Activated gamma-delta T cell treated with Interleukin-2 at 50 U/mL for 16 hours (primary cell): ENCODE results near the gene IGSF9B.

Source experiments
- DNase-seq: peaks from one replicate; pipeline ENCODE4 v3.0.0-alpha.2; 2020

The IGSF9B gene

DNA sequence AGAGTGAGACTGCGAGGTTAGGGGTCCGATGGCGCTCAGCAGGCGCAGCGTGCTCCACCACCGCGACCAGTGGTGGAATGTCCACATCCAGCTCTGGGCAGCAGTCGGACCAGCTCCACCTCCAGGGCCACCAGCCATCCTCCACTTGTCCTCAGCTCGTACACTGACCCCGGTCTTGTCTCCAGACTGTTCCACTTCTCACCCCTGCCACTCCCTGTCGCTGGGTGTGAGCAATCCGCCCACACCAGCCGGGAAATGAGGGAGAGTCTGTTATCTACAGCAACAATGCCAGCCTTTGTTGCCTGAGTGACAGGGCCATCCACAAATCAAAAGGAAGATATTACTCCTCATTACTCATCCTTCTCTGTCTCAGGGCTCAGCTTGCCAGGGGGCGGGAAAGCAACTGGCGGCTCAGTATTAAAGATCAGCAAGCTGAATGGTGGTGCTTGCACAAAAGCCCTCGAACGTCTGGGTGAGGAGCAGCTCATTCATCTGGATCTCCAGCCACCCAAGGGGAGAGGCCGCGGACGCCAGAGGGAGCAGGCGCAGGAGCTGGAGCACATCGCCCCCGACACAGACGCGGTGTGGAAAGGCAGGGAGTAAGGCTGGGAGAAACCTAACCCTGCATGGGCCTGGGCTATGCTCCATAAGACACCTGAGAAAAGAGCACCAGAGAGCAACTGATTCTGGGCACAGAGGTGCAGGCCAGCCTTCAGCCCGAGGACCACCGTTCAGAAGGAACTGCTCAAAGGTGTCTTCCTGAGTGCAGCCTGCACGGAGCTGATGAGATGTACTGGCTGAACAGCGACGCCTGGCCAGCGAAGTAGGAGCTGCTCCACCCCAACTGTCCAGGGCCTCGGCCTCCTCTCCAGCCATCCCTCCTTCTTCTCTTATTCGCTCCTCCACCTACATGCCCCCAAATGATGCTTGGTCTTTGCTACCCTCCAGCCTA, 21.9 kb downstream of the IGSF9B start:
- DNase-seq: no peak

DNA sequence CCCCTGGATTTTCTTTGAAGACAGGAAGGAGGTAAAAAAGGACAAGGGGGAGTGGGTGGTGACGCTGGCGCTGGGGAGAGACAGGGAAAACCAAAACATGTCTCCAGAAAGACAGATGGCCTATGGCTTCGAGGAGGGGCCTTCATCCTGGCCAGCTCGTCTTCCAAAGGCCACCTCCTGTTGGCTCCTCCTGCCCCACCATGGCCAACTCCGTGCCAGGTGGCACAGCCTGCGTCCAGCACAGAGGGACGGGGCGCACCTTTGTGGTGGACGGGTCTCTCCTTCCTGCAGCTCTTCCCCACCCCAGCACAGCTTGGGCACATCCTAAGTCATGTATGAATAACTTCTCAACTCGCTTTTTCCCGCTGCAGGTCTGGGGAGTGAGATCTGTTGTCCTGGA, 22.7 kb downstream of the IGSF9B start:
- no peak for DNase-seq

DNA sequence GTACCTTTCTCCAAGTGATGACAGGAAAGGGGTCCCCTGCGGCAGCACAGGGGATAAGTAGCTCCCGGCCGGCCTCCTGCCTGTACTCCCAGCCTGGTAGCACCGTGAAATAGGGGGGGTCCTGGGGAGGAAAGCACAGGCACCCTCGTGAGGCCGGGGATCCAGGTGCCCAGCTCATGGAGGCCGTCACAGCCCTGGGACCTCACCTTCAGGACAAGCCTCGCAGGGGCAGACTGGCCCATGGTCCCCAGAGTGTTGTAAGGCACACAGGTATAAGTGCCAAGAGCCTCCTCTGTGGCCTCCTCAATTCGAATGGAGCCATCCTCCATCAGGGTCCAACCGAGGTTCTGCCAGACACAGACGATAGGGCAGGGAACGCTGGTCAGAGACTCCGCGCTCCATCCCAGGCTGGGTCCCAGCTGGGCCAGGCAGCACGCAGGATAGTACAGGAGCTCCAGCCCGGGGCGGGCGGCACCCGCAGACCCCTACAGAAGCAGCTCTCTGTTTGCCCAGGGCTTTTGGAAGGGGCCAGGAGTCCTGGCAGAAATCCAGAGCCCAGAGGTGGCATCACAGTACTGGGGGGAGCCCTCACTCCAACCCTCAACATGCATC, 25.2 kb downstream of the IGSF9B start:
- no peak for DNase-seq

DNA sequence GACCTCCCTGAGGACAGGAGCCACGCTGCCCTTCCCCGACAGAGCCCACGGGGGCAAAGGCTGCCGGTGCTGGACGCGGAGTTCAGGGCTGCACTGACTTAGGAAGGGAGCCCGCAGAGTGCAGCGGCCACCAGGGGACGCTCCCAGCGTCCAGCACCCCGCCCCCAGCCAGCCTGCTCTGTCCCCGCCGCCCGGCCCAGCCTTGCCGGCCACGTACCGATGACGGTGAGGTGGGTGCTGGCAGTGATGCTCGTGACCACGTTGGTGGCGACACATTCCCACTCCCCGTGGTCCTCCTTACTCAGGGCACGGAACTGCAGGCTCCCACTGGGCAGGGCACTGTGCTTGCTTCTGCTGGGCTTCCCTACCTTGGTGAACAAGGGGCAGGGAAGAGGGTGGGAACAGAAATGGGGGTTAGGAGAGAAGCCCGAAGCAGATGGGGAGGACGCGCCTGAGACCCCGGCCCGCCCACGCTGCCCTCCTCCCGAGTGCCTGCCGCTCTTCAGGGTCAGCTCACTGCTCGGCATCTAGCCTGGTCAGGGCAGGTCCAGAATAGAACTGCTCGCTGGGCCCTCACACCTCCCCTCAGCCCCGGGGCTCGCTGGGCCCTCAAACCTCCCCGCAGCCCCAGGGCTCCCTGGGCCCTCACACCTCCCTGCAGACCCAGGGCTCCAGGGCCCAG, 25.9 kb downstream of the IGSF9B start:
- DNase-seq: no peak

GRCh38 chr11:133930053-133930766, 26.6 kb downstream of the IGSF9B start:
- DNase-seq: no peak

- no peak for DNase-seq
Measured at GRCh38 chr11:133929401-133930052, 27.2 kb downstream of the IGSF9B start.

GRCh38 chr11:133928628-133929059, 28.1 kb downstream of the IGSF9B start:
- DNase-seq: peak; percentile 44

GRCh38 chr11:133927690-133928627, 28.8 kb downstream of the IGSF9B start:
- DNase-seq: peak; percentile 59

- no peak for DNase-seq
Measured at GRCh38 chr11:133926466-133927246, 30.1 kb downstream of the IGSF9B start.

GRCh38 chr11:133925756-133926155, 31.0 kb downstream of the IGSF9B start:
- DNase-seq: no peak

DNA sequence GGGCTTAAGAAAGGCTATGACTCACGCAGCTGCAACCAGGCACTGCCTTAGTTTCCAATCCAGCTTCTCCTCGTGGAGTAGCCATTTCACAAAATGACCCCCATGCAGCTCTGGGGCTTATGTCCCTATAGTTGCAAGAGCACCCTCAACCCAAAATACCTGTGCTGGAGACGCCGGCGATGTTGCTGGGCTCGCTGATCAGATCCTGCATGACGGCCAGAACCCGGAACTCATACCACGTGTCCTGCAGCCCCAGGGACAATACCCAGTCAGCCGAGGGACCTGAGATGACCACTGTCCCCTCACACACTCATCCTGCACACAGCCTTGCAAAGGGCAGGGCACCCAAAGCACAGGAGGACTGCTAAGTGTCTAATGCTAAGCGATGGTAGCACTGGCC, 32.1 kb downstream of the IGSF9B start:
- DNase-seq: no peak

DNA sequence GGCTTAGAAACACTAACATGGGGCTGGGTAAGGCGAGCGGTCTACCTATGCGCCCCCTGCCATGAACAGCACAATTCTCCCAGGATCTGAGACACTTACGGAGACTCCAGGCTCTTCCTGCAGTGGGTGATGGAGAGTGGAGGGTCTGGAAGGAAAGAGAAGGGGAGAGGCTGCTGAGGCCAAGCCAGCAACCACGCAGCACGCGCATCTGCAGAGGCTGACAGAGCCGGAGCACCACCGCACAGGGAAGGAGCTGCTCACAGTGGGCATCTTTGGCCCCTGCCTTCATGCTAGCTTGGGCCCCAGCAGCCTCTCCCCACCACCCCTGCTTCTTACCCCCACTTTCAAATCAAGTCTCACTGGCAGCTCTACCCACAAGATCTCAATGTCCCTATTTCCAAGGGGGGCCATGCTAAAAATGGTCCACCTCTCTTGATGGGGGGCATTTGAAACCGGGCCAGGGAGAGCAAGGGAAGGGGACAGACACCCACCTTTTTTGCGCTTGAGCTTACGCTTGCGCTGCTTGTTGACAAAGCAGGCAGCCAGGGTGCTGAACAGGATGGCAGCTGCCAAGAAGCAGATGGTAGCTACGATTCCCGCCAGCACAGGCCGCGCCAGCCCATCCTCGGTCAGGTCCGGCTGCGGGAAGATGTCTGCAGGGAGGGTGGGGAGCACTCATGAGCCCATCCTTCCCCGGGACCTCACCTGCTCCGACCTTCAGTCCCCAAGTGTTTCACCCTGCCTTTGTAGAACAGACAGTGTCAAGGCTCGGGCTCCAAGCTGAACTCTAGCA, 34.5 kb downstream of the IGSF9B start:
- DNase-seq: no peak

DNA sequence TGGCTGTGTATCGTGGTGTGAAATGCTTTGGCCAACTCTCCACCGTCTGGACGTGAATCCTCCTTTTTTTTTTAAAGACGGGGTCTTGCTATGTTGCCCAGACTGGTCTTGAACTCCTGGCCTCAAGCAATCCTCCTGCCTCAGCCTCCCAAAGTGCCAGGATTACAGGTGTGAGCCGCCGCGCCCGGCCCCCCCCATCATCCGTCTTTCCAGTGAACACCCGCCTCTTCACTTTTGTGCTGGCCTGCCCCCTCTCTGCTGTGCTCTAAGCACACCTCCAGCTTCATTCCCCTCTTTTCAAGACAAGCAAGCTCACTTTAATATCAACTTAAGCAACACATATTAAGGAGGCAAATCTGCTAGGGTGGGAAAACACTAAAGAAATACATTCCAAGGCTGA, 35.3 kb downstream of the IGSF9B start:
- DNase-seq: no peak

GRCh38 chr11:133921026-133921425, 35.7 kb downstream of the IGSF9B start:
- DNase-seq: no peak

DNA sequence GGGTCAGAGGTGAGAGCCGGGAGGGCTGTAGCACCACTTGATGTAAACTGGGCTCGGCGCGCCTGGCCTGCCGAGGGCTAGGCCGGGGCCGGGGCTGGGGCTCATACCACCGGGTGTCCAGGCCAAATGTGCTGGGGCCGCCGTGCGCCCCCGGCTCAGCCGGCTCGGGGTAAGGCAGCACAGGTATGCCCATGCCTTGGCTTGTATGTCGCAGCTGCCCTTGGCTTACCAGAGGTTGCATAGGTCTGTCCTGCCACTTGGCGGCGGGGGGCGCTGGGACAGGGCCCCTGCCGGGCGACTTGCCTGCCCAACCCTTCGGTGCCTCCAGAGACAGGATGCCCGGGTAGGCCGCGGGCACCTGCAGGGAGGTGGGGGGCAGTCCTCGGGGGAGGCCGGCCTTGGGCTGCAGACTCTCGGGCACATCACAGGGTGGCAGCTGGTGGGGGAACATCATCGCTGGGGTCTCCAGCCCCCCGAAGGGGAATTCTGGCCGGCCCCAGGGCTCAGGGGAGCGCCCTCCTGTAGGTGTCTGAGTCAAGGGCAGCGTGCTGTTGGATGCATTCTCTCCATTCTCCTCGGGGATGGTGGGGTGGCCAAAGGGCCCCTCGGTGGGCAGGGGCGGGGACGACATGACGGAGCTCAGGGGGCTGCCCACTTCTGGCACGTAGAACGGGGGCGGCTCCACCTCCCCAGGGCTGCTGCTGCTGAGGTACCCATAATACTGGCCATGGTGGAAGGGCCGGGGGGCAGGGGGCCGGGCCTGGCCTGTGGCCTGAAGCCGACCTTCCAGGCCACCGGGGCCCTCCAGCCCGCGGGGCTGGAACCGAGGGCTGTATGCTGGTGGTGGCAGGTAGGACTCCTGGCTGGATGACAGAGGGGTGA, 36.4 kb downstream of the IGSF9B start:
- DNase-seq: no peak

DNA sequence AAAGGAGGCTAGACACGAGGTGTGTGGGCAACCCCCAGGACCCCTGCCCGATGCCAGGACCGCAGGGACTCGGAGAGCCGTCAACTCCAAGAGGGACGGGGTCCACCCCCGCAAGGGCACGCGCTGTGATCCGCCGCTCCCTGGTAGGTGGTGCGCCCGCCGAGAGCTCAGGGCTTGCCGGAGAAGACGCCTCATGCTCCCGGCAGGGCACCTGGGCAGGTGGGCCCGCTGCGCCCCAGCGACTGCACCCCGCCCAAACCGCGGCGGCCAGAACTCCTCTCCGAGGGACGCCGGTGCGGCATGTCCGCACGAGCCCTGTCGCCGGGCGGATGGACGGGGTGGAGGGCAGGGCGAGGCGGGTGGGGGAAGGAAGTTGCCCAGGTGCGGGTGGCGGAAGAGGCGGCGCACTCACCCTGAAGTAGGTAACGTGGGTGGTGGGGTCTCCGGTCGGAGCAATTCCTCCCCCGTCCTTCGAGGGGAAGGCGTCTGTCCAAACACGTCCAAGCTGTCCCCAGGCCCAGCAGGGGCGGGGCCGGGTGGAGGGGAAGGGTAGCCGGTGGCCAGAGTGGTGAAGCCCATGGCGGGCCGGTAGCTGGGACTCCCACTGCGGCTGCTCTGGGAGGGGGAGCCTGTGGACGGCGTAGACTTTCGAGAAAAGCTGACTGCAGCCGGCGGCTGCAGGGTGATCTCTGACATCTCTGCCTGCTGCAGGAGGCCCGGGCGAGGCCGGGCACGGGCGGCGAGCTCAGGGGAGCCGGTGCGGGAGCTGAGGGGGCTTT, 37.2 kb downstream of the IGSF9B start:
- DNase-seq: no peak

GRCh38 chr11:133918608-133919260, 38.0 kb downstream of the IGSF9B start:
- no peak for DNase-seq
